IMR-90 (cell line): ENCODE data around the gene FITM2. TPM values are rescaled to one million over a fixed set of nuclear protein-coding genes. Genes with fewer than 3 reads are reported as not detected.

ENCODE experiments used
- ATAC-seq: fragments of 200-7000 bp; cut with Tn5 transposase; 2 replicates; pipeline ENCODE4 v1.9.1; 2020; ENCODE audit warnings: low read depth, mild to moderate bottlenecking, moderate library complexity
- BruUV-seq: library from RNA; stranded (reverse); fragments of 400-500 nt; replicated peaks from 2 replicates; lab custom pipeline; 2021; lab: Mats Ljungman, UMichigan
- CTCF ChIA-PET: fragments of 300-600 bp; formaldehyde crosslinking; extraction: SDS; loops from one replicate; lab custom pipeline; 2021; ENCODE audit warnings: antibody characterized with exemption; lab: Yijun Ruan, JAX
- POLR2A ChIA-PET: fragments of 300-600 bp; sonication (Branson Sonifier 250); formaldehyde crosslinking; loops from one replicate; lab custom pipeline; 2022; ENCODE audit warnings: antibody characterized with exemption; ENCODE audit not compliant: unreplicated experiment; lab: Charles Lee
- DNase-seq: peaks from one replicate; pipeline ENCODE4 v3.0.0; 2013
- H2AFZ ChIP-seq: replicated peaks from 2 replicates; pipeline ENCODE3; 2013; ENCODE audit warnings: low read length, mild to moderate bottlenecking; ENCODE audit not compliant: poor library complexity
- H2AK5ac ChIP-seq: 2 replicates; pipeline ENCODE4 v1.6.1; 2013; ENCODE audit warnings: low read depth, low read length, inconsistent platforms
- H2AK9ac ChIP-seq: replicated peaks from 2 replicates; pipeline ENCODE3; 2013; ENCODE audit warnings: mild to moderate bottlenecking, low read depth, low read length, moderate library complexity; ENCODE audit not compliant: poor library complexity
- H2BK120ac ChIP-seq: 2 replicates; pipeline ENCODE4 v1.6.1; 2013; ENCODE audit warnings: low read depth, low read length, inconsistent platforms
- H2BK15ac ChIP-seq: 3 replicates; pipeline ENCODE4 v1.6.1; 2013; ENCODE audit warnings: low read depth, low read length, inconsistent platforms
- H2BK20ac ChIP-seq: 2 replicates; pipeline ENCODE4 v1.6.1; 2013; ENCODE audit warnings: low read depth, mild to moderate bottlenecking, inconsistent platforms, low read length, moderate library complexity
- H2BK5ac ChIP-seq: 2 replicates; pipeline ENCODE4 v1.6.1; 2013; ENCODE audit warnings: mild to moderate bottlenecking, low read depth, low read length, inconsistent platforms; ENCODE audit not compliant: poor library complexity, severe bottlenecking
- H3K14ac ChIP-seq: replicated peaks from 2 replicates; pipeline ENCODE4 v1.6.1; 2013; ENCODE audit warnings: low read depth, low read length, inconsistent platforms
- H3K18ac ChIP-seq: 2 replicates; pipeline ENCODE4 v1.6.1; 2013; ENCODE audit warnings: low read depth, low read length, control low read depth
- H3K23ac ChIP-seq: 2 replicates; pipeline ENCODE4 v1.6.1; 2013; ENCODE audit warnings: low read depth, low read length, inconsistent platforms
- H3K27ac ChIP-seq: 2 replicates; pipeline ENCODE4 v1.5.1; 2013; ENCODE audit warnings: mild to moderate bottlenecking, control low read depth, low read length; ENCODE audit not compliant: insufficient read depth
- H3K27me3 ChIP-seq: 2 replicates; pipeline ENCODE4 v1.6.1; 2013; ENCODE audit warnings: low read length; ENCODE audit not compliant: control insufficient read depth, insufficient read depth
- H3K36me3 ChIP-seq: 2 replicates; pipeline ENCODE4 v1.6.1; 2013; ENCODE audit warnings: low read length, mixed read lengths; ENCODE audit not compliant: control insufficient read depth, insufficient read depth
- H3K4ac ChIP-seq: 2 replicates; pipeline ENCODE4 v1.6.1; 2013; ENCODE audit warnings: low read depth, low read length, inconsistent platforms
- H3K4me1 ChIP-seq: 2 replicates; pipeline ENCODE4 v1.6.1; 2013; ENCODE audit warnings: low read length, mixed read lengths; ENCODE audit not compliant: control insufficient read depth, insufficient read depth
- H3K4me2 ChIP-seq: 2 replicates; pipeline ENCODE4 v1.6.1; 2013; ENCODE audit warnings: low read depth, mild to moderate bottlenecking, control low read depth, low read length, moderate library complexity
- H3K4me3 ChIP-seq: 2 replicates; pipeline ENCODE4 v1.5.1; 2013; ENCODE audit warnings: low read depth, mild to moderate bottlenecking, control low read depth, low read length, moderate library complexity; ENCODE audit not compliant: insufficient read depth
- H3K56ac ChIP-seq: 2 replicates; pipeline ENCODE4 v1.6.1; 2013; ENCODE audit warnings: low read length, inconsistent platforms; ENCODE audit not compliant: insufficient read depth; ENCODE audit errors: extremely low read depth
- H3K79me1 ChIP-seq, 2 experiments: 2 replicates each; pipeline ENCODE4 v1.6.1; 2013; ENCODE audit warnings: low read length in 2 of 2, inconsistent platforms in 1 of 2, low read depth in 1 of 2
- H3K9ac ChIP-seq: 2 replicates; pipeline ENCODE4 v1.6.1; 2013; ENCODE audit warnings: low read depth, low read length, control low read depth
- H3K9me1 ChIP-seq: 2 replicates; pipeline ENCODE4 v1.6.1; 2013; ENCODE audit warnings: low read length, inconsistent platforms; ENCODE audit not compliant: insufficient read depth
- H3K9me3 ChIP-seq: 2 replicates; pipeline ENCODE4 v1.6.1; 2013; ENCODE audit warnings: low read length; ENCODE audit not compliant: control insufficient read depth, insufficient read depth
- H4K20me1 ChIP-seq: 2 replicates; pipeline ENCODE4 v1.6.1; 2013; ENCODE audit warnings: low read length, inconsistent platforms; ENCODE audit not compliant: insufficient read depth
- H4K5ac ChIP-seq: 2 replicates; pipeline ENCODE4 v1.6.1; 2013; ENCODE audit warnings: mild to moderate bottlenecking, low read depth, low read length, control low read depth
- H4K8ac ChIP-seq, 2 experiments: 2 replicates each; pipeline ENCODE4 v1.6.1; 2013; ENCODE audit warnings: low read depth in 2 of 2, low read length in 2 of 2, control low read depth in 1 of 2, inconsistent platforms in 1 of 2
- H4K91ac ChIP-seq: 2 replicates; pipeline ENCODE4 v1.6.1; 2013; ENCODE audit warnings: low read depth, low read length, inconsistent platforms; ENCODE audit not compliant: insufficient read depth
- BHLHE40 ChIP-seq: fragments of 150-350 bp; IDR thresholded peaks from 2 replicates; pipeline ENCODE4 v1.6.1; 2016; ENCODE audit warnings: mild to moderate bottlenecking, low read depth, low read length
- CHD1 ChIP-seq: IDR thresholded peaks from 2 replicates; pipeline ENCODE4 v1.6.1; 2012; ENCODE audit warnings: low read depth, low read length, improper control_type of control experiment
- FOS ChIP-seq: fragments of 150-350 bp; IDR thresholded peaks from 2 replicates; pipeline ENCODE4 v1.6.1; 2016; ENCODE audit warnings: low read depth, low read length
- MAFK ChIP-seq: IDR thresholded peaks from 2 replicates; pipeline ENCODE4 v1.6.1; 2012; ENCODE audit warnings: low read depth, low read length, improper control_type of control experiment
- NFE2L2 ChIP-seq: fragments of 150-350 bp; IDR thresholded peaks from 2 replicates; pipeline ENCODE4 v1.6.1; 2016; ENCODE audit warnings: low read depth, mild to moderate bottlenecking, low read length
- POLR2A ChIP-seq: IDR thresholded peaks from 2 replicates; pipeline ENCODE4 v1.6.1; 2012; ENCODE audit warnings: mild to moderate bottlenecking, low read depth, low read length
- RAD21 ChIP-seq: IDR thresholded peaks from 2 replicates; pipeline ENCODE4 v1.6.1; 2012; ENCODE audit warnings: low read length, improper control_type of control experiment
- RCOR1 ChIP-seq: IDR thresholded peaks from 2 replicates; pipeline ENCODE4 v1.6.1; 2012; ENCODE audit warnings: mild to moderate bottlenecking, low read length, improper control_type of control experiment; ENCODE audit not compliant: insufficient replicate concordance
- RFX5 ChIP-seq: IDR thresholded peaks from 2 replicates; pipeline ENCODE4 v1.8.0; 2012; ENCODE audit warnings: low read depth, mild to moderate bottlenecking, low read length, moderate library complexity
- SMC3 ChIP-seq: fragments of 150-350 bp; IDR thresholded peaks from 2 replicates; pipeline ENCODE4 v1.6.1; 2016; ENCODE audit warnings: low read depth, mild to moderate bottlenecking, antibody characterized with exemption, low read length, moderate library complexity
- WGBS, 2 experiments: methylation state at CpG; one replicate each; pipeline versions ENCODE4 v1.1.5 to v1.1.7; 2013; ENCODE audit warnings: missing lambda C conversion rate in 2 of 2; ENCODE audit not compliant: insufficient read length in 1 of 2; ENCODE audit errors: extremely low coverage in 2 of 2; 5-methylcytosine and 5-hydroxymethylcytosine counted together
- dilution Hi-C: fragments of 300-500 bp; cut with HindIII; formaldehyde crosslinking; loops from one replicate; pipeline ENCODE4 v1.14.3; 2018; ENCODE audit warnings: low sequenced_read_pairs; ENCODE audit not compliant: unreplicated experiment
- in situ Hi-C: fragments of 300-500 bp; cut with MboI; formaldehyde crosslinking; loops from 3 replicates; pipeline ENCODE4 v1.14.3; 2019; ENCODE audit warnings: low sequenced_read_pairs, inconsistent platforms, mixed read lengths
- intact Hi-C: fragments of 100-400 bp; cut with micrococcal nuclease; formaldehyde crosslinking; loops from 2 replicates; pipeline ENCODE4 v1.10.0; 2022
- polyA plus RNA-seq, 3 experiments: library from polyadenylated mRNA; depleted of rRNA; stranded (reverse); fragments of >200 nt; gene quantifications; 2 replicates each; pipeline ENCODE4 v1.2.3, GENCODE V29; 2012; ENCODE audit warnings: low replicate concordance in 1 of 3
- total RNA-seq: library from RNA; depleted of rRNA; stranded (reverse); fragments of >200 nt; gene quantifications from 2 replicates; pipeline ENCODE4 v1.2.3, GENCODE V29; 2012
- TF ChIP-seq, protein P1 (sequence below): conservative IDR thresholded peaks from 2 replicates; pipeline ENCODE4 v1.5.1; 2012; ENCODE audit warnings: mild to moderate bottlenecking, low read depth, low read length, improper control_type of control experiment

Gene FITM2
- total and polyA plus RNA-seq, 2 of the 4 experiments (the other 2 are of a cell fraction), result 3.4 to 6.5 TPM

DNA sequence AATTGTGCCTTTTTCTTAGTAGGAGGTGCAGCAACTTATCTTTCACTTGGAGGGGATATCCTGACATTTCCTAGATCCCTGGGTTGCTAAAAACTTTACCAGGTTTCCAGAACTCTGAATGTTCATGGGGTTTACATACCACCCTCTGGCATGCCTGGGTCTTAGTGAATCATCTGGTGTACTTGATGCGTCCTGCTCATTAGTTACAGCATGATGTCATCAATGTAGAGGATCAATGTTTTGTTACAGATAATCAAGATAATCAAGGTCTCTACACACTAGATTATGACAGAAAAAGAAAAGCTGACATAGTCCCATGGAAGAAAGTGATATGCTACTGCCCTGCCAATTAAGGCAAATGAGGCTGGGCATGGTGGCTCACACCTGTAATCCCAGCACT lies 27.0 kb downstream of the FITM2 start:
- H3K4me3 ChIP-seq, result no peak overlapping the region
- ChIA-PET POLR2A (no interaction called here), CTCF (no interaction called here)
- ATAC-seq (no peak), DNase-seq (no peak)
- no peak overlapping the region for H2BK120ac ChIP-seq
- H3K14ac ChIP-seq, result no peak overlapping the region
- H2BK20ac ChIP-seq, result no peak overlapping the region
- H2BK15ac ChIP-seq, result no peak overlapping the region
- no peaks in the 10 kb centered on the region for H3K36me3 ChIP-seq
- H3K23ac ChIP-seq, result no peak overlapping the region
- no peak overlapping the region for H3K18ac ChIP-seq
- H2AFZ ChIP-seq, result no peak overlapping the region
- no peak overlapping the region for H4K8ac ChIP-seq
- H3K4me2 ChIP-seq, result no peak overlapping the region
- no peak overlapping the region for H2AK5ac ChIP-seq
- H3K4me1 ChIP-seq, result peaks cover 4% of the 10 kb centered on the region
- no peak overlapping the region for H3K9ac ChIP-seq
- H2BK5ac ChIP-seq, result no peak overlapping the region
- no TSS peak for BruUV-seq
- H3K56ac ChIP-seq, result no peak overlapping the region
- no peaks in the 10 kb centered on the region for H3K9me1 ChIP-seq
- H3K27me3 ChIP-seq, result no peaks in the 10 kb centered on the region
- WGBS, 2 experiments, result 33% methylated on average over 1 of the region's 1 CpG; no CpG with 5 or more reads in 1 of the 2 experiments
- H3K9me3 ChIP-seq, result no peaks in the 10 kb centered on the region
- in situ Hi-C loops (no loop called here), dilution Hi-C loops (no loop called here), intact Hi-C loops (no loop called here)
- H3K27ac ChIP-seq, result no peak overlapping the region
- H4K91ac ChIP-seq, result no peak overlapping the region
- H4K5ac ChIP-seq, result no peak overlapping the region
- no peak overlapping the region for H2AK9ac ChIP-seq
- H3K4ac ChIP-seq, result no peak overlapping the region
- no peaks in the 10 kb centered on the region for H4K20me1 ChIP-seq
- no peaks in the 10 kb centered on the region for H3K79me1 ChIP-seq
- TF ChIP-seq RCOR1 (no peak), SMC3 (no peak), RAD21 (no peak), POLR2A (no peak), MAFK (no peak), BHLHE40 (no peak), FOS (no peak), CHD1 (no peak), RFX5 (no peak), NFE2L2 (no peak)
- TF ChIP-seq, protein P1, sequence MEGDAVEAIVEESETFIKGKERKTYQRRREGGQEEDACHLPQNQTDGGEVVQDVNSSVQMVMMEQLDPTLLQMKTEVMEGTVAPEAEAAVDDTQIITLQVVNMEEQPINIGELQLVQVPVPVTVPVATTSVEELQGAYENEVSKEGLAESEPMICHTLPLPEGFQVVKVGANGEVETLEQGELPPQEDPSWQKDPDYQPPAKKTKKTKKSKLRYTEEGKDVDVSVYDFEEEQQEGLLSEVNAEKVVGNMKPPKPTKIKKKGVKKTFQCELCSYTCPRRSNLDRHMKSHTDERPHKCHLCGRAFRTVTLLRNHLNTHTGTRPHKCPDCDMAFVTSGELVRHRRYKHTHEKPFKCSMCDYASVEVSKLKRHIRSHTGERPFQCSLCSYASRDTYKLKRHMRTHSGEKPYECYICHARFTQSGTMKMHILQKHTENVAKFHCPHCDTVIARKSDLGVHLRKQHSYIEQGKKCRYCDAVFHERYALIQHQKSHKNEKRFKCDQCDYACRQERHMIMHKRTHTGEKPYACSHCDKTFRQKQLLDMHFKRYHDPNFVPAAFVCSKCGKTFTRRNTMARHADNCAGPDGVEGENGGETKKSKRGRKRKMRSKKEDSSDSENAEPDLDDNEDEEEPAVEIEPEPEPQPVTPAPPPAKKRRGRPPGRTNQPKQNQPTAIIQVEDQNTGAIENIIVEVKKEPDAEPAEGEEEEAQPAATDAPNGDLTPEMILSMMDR, result no peak
